Activated T-helper 17 cell treated with anti-CD3 and anti-CD28 coated beads, Interleukin-2, amount 50 U/mL, for 72 hours (primary cell): Measurements from ENCODE around the gene SNTG2. TPM values are rescaled to one million over a fixed set of nuclear protein-coding genes. Genes with fewer than 3 reads are reported as not detected.
"Not testable (repeated sequence)": the region's sequence is repeated elsewhere in the genome, so short reads cannot be mapped to it uniquely, and the experiment has no call there.

Experiments
- ATAC-seq: fragments of 150-1000 bp; cut with Tn5 transposase; replicated peaks from 2 replicates; pipeline ENCODE4 v1.10.0; 2021; ENCODE audit warnings: mild to moderate bottlenecking, moderate library complexity
- H3K27ac Mint-ChIP-seq: one replicate; pipeline ENCODE4 v1.8.0; 2022; ENCODE audit warnings: mixed read lengths
- H3K27me3 Mint-ChIP-seq: one replicate; pipeline ENCODE4 v1.8.0; 2022; ENCODE audit warnings: mixed read lengths
- H3K36me3 Mint-ChIP-seq: one replicate; pipeline ENCODE4 v1.8.0; 2022; ENCODE audit warnings: low read depth, mild to moderate bottlenecking, mixed read lengths
- H3K4me1 Mint-ChIP-seq: one replicate; pipeline ENCODE4 v1.8.0; 2022; ENCODE audit warnings: mixed read lengths
- H3K4me3 Mint-ChIP-seq: one replicate; pipeline ENCODE4 v1.8.0; 2022; ENCODE audit warnings: mild to moderate bottlenecking, mixed read lengths
- H3K9me3 Mint-ChIP-seq: one replicate; pipeline ENCODE4 v1.8.0; 2022; ENCODE audit warnings: mixed read lengths
- total RNA-seq, 2 donors: library from RNA; stranded (reverse); gene quantifications; one replicate each; pipeline ENCODE4 v1.2.3, GENCODE V29; 2022

SNTG2 gene
- total RNA-seq, 2 donors from 2014 or later = 0.17 to 0.50 TPM

GRCh38 chr2:1081451-1082225, 131.0 kb downstream of the SNTG2 start:
- Mint-ChIP-seq H3K9me3 (no peaks in the 10 kb centered on the region), H3K27me3 (no peaks in the 10 kb centered on the region), H3K27ac (no peak overlapping the region), H3K4me1 (peaks cover 4% of the 10 kb centered on the region), H3K4me3 (no peak overlapping the region), H3K36me3 (no peaks in the 10 kb centered on the region)
- ATAC-seq = no peak

GRCh38 chr2:1082456-1083205, 132.0 kb downstream of the SNTG2 start:
- Mint-ChIP-seq H3K27me3 (no peaks in the 10 kb centered on the region), H3K4me1 (peaks cover 4% of the 10 kb centered on the region), H3K27ac (no peak overlapping the region), H3K9me3 (no peaks in the 10 kb centered on the region), H3K36me3 (no peaks in the 10 kb centered on the region), H3K4me3 (no peak overlapping the region)
- no peak for ATAC-seq

GRCh38 chr2:1088192-1088860, 137.7 kb downstream of the SNTG2 start:
- no peak for ATAC-seq
- Mint-ChIP-seq H3K4me3 (no peak overlapping the region), H3K27me3 (no peaks in the 10 kb centered on the region), H3K9me3 (no peaks in the 10 kb centered on the region), H3K4me1 (no peaks in the 10 kb centered on the region), H3K27ac (no peak overlapping the region), H3K36me3 (no peaks in the 10 kb centered on the region)

- no peaks in the 10 kb centered on the region for H3K9me3 Mint-ChIP-seq
- H3K4me3 Mint-ChIP-seq = no peak overlapping the region
- no peaks in the 10 kb centered on the region for H3K4me1 Mint-ChIP-seq
- H3K27ac Mint-ChIP-seq = no peak overlapping the region
- no peaks in the 10 kb centered on the region for H3K27me3 Mint-ChIP-seq
- no peak for ATAC-seq
- no peaks in the 10 kb centered on the region for H3K36me3 Mint-ChIP-seq
These were observed 138.3 kb downstream of the SNTG2 start for GRCh38 chr2:1088940-1089339.

GRCh38 chr2:1091895-1092585, 141.4 kb downstream of the SNTG2 start:
- Mint-ChIP-seq H3K4me1 (no peaks in the 10 kb centered on the region), H3K27me3 (no peaks in the 10 kb centered on the region), H3K9me3 (no peaks in the 10 kb centered on the region), H3K27ac (no peak overlapping the region), H3K4me3 (no peak overlapping the region), H3K36me3 (no peaks in the 10 kb centered on the region)
- ATAC-seq = no peak

- ATAC-seq, H3K4me1 Mint-ChIP-seq, H3K9me3 Mint-ChIP-seq, H3K27ac Mint-ChIP-seq, H3K36me3 Mint-ChIP-seq, H3K4me3 Mint-ChIP-seq, H3K27me3 Mint-ChIP-seq: not testable (repeated sequence)
These were observed 143.0 kb downstream of the SNTG2 start for GRCh38 chr2:1093668-1094067.

GRCh38 chr2:1097101-1097500, 146.5 kb downstream of the SNTG2 start:
- Mint-ChIP-seq H3K4me3 (no peak overlapping the region), H3K27me3 (no peaks in the 10 kb centered on the region)
- ATAC-seq = no peak

GRCh38 chr2:1099418-1099817, 148.8 kb downstream of the SNTG2 start:
- no peaks in the 10 kb centered on the region for H3K9me3 Mint-ChIP-seq
- no peak for ATAC-seq
- no peaks in the 10 kb centered on the region for H3K36me3 Mint-ChIP-seq
- no peaks in the 10 kb centered on the region for H3K4me1 Mint-ChIP-seq
- H3K4me3 Mint-ChIP-seq = no peak overlapping the region
- no peaks in the 10 kb centered on the region for H3K27me3 Mint-ChIP-seq
- H3K27ac Mint-ChIP-seq = no peak overlapping the region

More at GRCh38 chr2:1097101-1097500, 146.5 kb downstream of the SNTG2 start:
- Mint-ChIP-seq H3K4me1 (no peaks in the 10 kb centered on the region), H3K9me3 (no peaks in the 10 kb centered on the region), H3K36me3 (no peaks in the 10 kb centered on the region), H3K27ac (no peak overlapping the region)

- no peaks in the 10 kb centered on the region for H3K4me1 Mint-ChIP-seq
- no peak overlapping the region for H3K27ac Mint-ChIP-seq
- H3K4me3 Mint-ChIP-seq = no peak overlapping the region
- ATAC-seq = no peak
- H3K27me3 Mint-ChIP-seq = no peaks in the 10 kb centered on the region
- H3K9me3 Mint-ChIP-seq = no peaks in the 10 kb centered on the region
- no peaks in the 10 kb centered on the region for H3K36me3 Mint-ChIP-seq
These were observed 150.5 kb downstream of the SNTG2 start for GRCh38 chr2:1101011-1101782.

GRCh38 chr2:1101982-1102590, 151.4 kb downstream of the SNTG2 start:
- H3K27ac Mint-ChIP-seq = no peak overlapping the region
- no peaks in the 10 kb centered on the region for H3K9me3 Mint-ChIP-seq
- ATAC-seq = no peak
- H3K27me3 Mint-ChIP-seq = no peaks in the 10 kb centered on the region
- H3K36me3 Mint-ChIP-seq = no peaks in the 10 kb centered on the region
- H3K4me1 Mint-ChIP-seq = no peaks in the 10 kb centered on the region
- H3K4me3 Mint-ChIP-seq = no peak overlapping the region

GRCh38 chr2:1104364-1104763, 153.7 kb downstream of the SNTG2 start:
- H3K4me3 Mint-ChIP-seq = no peak overlapping the region
- H3K36me3 Mint-ChIP-seq = no peaks in the 10 kb centered on the region
- H3K4me1 Mint-ChIP-seq = no peaks in the 10 kb centered on the region
- H3K27me3 Mint-ChIP-seq = no peaks in the 10 kb centered on the region
- H3K27ac Mint-ChIP-seq = no peak overlapping the region
- ATAC-seq = no peak
- no peaks in the 10 kb centered on the region for H3K9me3 Mint-ChIP-seq

- H3K36me3 Mint-ChIP-seq, H3K4me1 Mint-ChIP-seq, H3K27me3 Mint-ChIP-seq, H3K4me3 Mint-ChIP-seq, H3K27ac Mint-ChIP-seq, H3K9me3 Mint-ChIP-seq, ATAC-seq: not testable (repeated sequence)
These were observed 155.7 kb downstream of the SNTG2 start for GRCh38 chr2:1106344-1106743.

- H3K9me3 Mint-ChIP-seq = peaks cover 13% of the 10 kb centered on the region
- no peaks in the 10 kb centered on the region for H3K36me3 Mint-ChIP-seq
- peaks cover 5% of the 10 kb centered on the region for H3K27me3 Mint-ChIP-seq
- ATAC-seq = peak; percentile 50
- H3K4me1 Mint-ChIP-seq = peaks cover 11% of the 10 kb centered on the region
- peak overlapping the region; percentile 48 for H3K27ac Mint-ChIP-seq
- H3K4me3 Mint-ChIP-seq = no peak overlapping the region
These were observed 165.3 kb downstream of the SNTG2 start for GRCh38 chr2:1115843-1116539.
